ENCODE measurements around the gene USB1. TPM values are rescaled to one million over a fixed set of nuclear protein-coding genes. Genes with fewer than 3 reads are reported as not detected.

USB1 gene
- total and polyA plus RNA-seq, 4 donors = 14.7 to 72.7 (median 38.7) TPM

- no peak for ATAC-seq (ENCODE audit: insufficient read depth, low FRiP score)
- H3K27ac ChIP-seq (ENCODE audit: low read depth in 1 of 2, low read length in 1 of 2) = peak overlapping the region in 1 of 2 donors; percentile 37
- no peak overlapping the region for H3K4me3 ChIP-seq
These were observed 15.0 kb upstream of the USB1 start for GRCh38 chr16:57986196-57986595.

DNA sequence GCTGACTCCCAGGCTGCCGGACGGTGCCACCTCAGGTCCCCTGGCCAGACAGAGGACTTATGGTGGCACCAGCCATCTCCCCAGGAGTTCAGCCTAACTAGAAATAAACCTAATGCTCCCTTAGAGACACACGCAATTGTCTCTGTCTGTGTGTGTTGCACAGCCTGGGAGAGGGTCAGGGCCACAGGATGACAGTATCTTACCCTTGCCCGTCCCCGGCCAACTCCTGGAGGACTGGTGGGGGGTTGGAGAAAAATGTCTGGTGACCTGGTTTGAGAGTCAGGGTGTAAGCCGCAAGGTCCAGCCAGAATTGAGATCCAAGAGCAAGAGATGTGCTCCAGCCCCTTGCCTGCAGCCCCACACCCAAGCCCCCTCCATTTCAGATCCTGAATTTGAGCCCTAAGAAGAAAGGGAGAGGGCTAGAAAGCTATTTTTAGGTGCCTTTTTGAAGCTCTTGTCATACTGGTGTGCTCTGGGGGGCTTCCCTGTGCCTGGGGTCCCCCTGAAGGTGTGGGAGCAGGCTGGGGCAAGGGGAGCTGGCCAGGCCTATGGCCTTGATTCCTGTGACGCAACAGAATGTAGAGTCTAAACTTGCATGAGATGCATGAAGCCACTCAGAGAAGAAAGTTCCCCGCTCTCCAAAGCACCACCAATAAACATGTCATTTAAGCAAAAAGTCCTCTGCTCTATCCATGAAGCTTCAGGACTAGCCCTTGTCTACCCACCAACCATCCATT, 13.6 kb upstream of the USB1 start:
- 98 to 99% methylated on average over 8 of the region's 8 CpGs for WGBS, 2 donors
- no peak overlapping the region for H3K9ac ChIP-seq (ENCODE audit: insufficient read depth in 1 of 2, low read length in 2 of 2)
- H3K27me3 ChIP-seq (ENCODE audit: control insufficient read depth in 3 of 3, insufficient read depth in 3 of 3, low read length in 2 of 3) = peaks cover 0 to 17% (median 5%) of the 10 kb centered on the region in 3 donors
- TF ChIP-seq, protein P1, sequence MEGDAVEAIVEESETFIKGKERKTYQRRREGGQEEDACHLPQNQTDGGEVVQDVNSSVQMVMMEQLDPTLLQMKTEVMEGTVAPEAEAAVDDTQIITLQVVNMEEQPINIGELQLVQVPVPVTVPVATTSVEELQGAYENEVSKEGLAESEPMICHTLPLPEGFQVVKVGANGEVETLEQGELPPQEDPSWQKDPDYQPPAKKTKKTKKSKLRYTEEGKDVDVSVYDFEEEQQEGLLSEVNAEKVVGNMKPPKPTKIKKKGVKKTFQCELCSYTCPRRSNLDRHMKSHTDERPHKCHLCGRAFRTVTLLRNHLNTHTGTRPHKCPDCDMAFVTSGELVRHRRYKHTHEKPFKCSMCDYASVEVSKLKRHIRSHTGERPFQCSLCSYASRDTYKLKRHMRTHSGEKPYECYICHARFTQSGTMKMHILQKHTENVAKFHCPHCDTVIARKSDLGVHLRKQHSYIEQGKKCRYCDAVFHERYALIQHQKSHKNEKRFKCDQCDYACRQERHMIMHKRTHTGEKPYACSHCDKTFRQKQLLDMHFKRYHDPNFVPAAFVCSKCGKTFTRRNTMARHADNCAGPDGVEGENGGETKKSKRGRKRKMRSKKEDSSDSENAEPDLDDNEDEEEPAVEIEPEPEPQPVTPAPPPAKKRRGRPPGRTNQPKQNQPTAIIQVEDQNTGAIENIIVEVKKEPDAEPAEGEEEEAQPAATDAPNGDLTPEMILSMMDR (IDR thresholded peaks at IDR 0.05; ENCODE audit: control extremely low read depth, extremely low read depth) = no peak
- H3K36me3 ChIP-seq (ENCODE audit: control insufficient read depth in 4 of 4, insufficient read depth in 4 of 4, low read length in 4 of 4) = no peaks in the 10 kb centered on the region
- DNase-seq = peak in 1 of 3 donors; percentile 1
- H3K27ac ChIP-seq (ENCODE audit: low read depth in 1 of 2, low read length in 1 of 2) = no peak overlapping the region
- no peak for ATAC-seq (ENCODE audit: insufficient read depth, low FRiP score)
- H3K9me3 ChIP-seq (ENCODE audit: control insufficient read depth in 4 of 4, insufficient read depth in 3 of 4, low read length in 3 of 4) = no peaks in the 10 kb centered on the region
- peaks cover 0 to 9% (median 0%) of the 10 kb centered on the region in 5 donors for H3K4me1 ChIP-seq (ENCODE audit: control insufficient read depth in 5 of 5, insufficient read depth in 5 of 5, low read length in 5 of 5)
- H3K4me3 ChIP-seq = no peak overlapping the region

More at GRCh38 chr16:57986196-57986595, 15.0 kb upstream of the USB1 start:
- Histone ChIP-seq H3K9me3 (ENCODE audit: control insufficient read depth in 4 of 4, insufficient read depth in 3 of 4, low read length in 3 of 4) (no peaks in the 10 kb centered on the region), H3K9ac (ENCODE audit: insufficient read depth in 1 of 2, low read length in 2 of 2) (no peak overlapping the region), H3K4me1 (ENCODE audit: control insufficient read depth in 5 of 5, insufficient read depth in 5 of 5, low read length in 5 of 5) (peaks cover 0 to 9% (median 0%) of the 10 kb centered on the region in 5 donors), H3K36me3 (ENCODE audit: control insufficient read depth in 4 of 4, insufficient read depth in 4 of 4, low read length in 4 of 4) (no peaks in the 10 kb centered on the region), H3K27me3 (ENCODE audit: control insufficient read depth in 3 of 3, insufficient read depth in 3 of 3, low read length in 2 of 3) (peaks cover 0 to 17% (median 5%) of the 10 kb centered on the region in 3 donors)
- WGBS, 2 donors = 56 to 72% methylated on average over 9 of the region's 9 CpGs
- DNase-seq = peak in 2 of 3 donors; percentile 16 to 32
- TF ChIP-seq, protein P1 (IDR thresholded peaks at IDR 0.05; ENCODE audit: control extremely low read depth, extremely low read depth) = no peak

- peaks cover 0 to 4% (median 2%) of the 10 kb centered on the region in 4 donors for H3K36me3 ChIP-seq (ENCODE audit: control insufficient read depth in 4 of 4, insufficient read depth in 4 of 4, low read length in 4 of 4)
- no peaks in the 10 kb centered on the region for H3K9me3 ChIP-seq (ENCODE audit: control insufficient read depth in 4 of 4, insufficient read depth in 3 of 4, low read length in 3 of 4)
- TF ChIP-seq, protein P1 (IDR thresholded peaks at IDR 0.05; ENCODE audit: control extremely low read depth, extremely low read depth) = no peak
- peaks cover 0 to 17% (median 5%) of the 10 kb centered on the region in 3 donors for H3K27me3 ChIP-seq (ENCODE audit: control insufficient read depth in 3 of 3, insufficient read depth in 3 of 3, low read length in 2 of 3)
- no peak overlapping the region for H3K4me3 ChIP-seq
- peaks cover 0 to 14% (median 0%) of the 10 kb centered on the region in 5 donors for H3K4me1 ChIP-seq (ENCODE audit: control insufficient read depth in 5 of 5, insufficient read depth in 5 of 5, low read length in 5 of 5)
- WGBS, 2 donors = 67 to 71% methylated on average over 1 of the region's 1 CpG
- H3K27ac ChIP-seq (ENCODE audit: low read depth in 1 of 2, low read length in 1 of 2) = no peak overlapping the region
- no peak overlapping the region for H3K9ac ChIP-seq (ENCODE audit: insufficient read depth in 1 of 2, low read length in 2 of 2)
- DNase-seq = peak in 1 of 3 donors; percentile 10
- no peak for ATAC-seq (ENCODE audit: insufficient read depth, low FRiP score)
These were observed 12.3 kb upstream of the USB1 start for GRCh38 chr16:57988929-57989328.
